Glutamatergic neuron (in vitro differentiated cells): Measurements from ENCODE around the gene C20orf204. TPM values are rescaled to one million over a fixed set of nuclear protein-coding genes. Genes with fewer than 3 reads are reported as not detected.

ENCODE experiments used
- DNase-seq: peaks from one replicate; pipeline ENCODE4 v3.0.0; 2022
- H3K27ac Mint-ChIP-seq: one replicate; pipeline ENCODE4 v1.8.0; 2020; ENCODE audit warnings: mild to moderate bottlenecking, mixed read lengths, inconsistent platforms; ENCODE audit not compliant: unreplicated experiment
- H3K27me3 Mint-ChIP-seq: one replicate; pipeline ENCODE4 v1.8.0; 2020; ENCODE audit warnings: mild to moderate bottlenecking, moderate library complexity, mixed read lengths, inconsistent platforms; ENCODE audit not compliant: unreplicated experiment
- H3K36me3 Mint-ChIP-seq: one replicate; pipeline ENCODE4 v1.8.0; 2020; ENCODE audit warnings: mild to moderate bottlenecking, mixed read lengths, inconsistent platforms; ENCODE audit not compliant: unreplicated experiment
- H3K4me1 Mint-ChIP-seq: one replicate; pipeline ENCODE4 v1.8.0; 2020; ENCODE audit warnings: mild to moderate bottlenecking, low read depth, mixed read lengths, inconsistent platforms; ENCODE audit not compliant: unreplicated experiment
- H3K4me3 Mint-ChIP-seq: one replicate; pipeline ENCODE4 v1.8.0; 2020; ENCODE audit warnings: mild to moderate bottlenecking, mixed read lengths, inconsistent platforms; ENCODE audit not compliant: unreplicated experiment
- H3K9me3 Mint-ChIP-seq: one replicate; pipeline ENCODE4 v1.8.0; 2020; ENCODE audit warnings: mild to moderate bottlenecking, moderate library complexity, mixed read lengths, inconsistent platforms; ENCODE audit not compliant: unreplicated experiment
- CTCF ChIP-seq: fragments of 200-600 bp; sonication (generic); IDR thresholded peaks from one replicate; pipeline ENCODE4 v1.5.0; 2021; ENCODE audit not compliant: partially characterized antibody, unreplicated experiment
- total RNA-seq: library from RNA; stranded (reverse); fragmentation: NEBNext Ultra II Directional; extraction: Animal tissue kit (Norgen Biotek cat#: 25700); gene quantifications from one replicate; pipeline ENCODE4 v1.2.1, GENCODE V29; 2021; ENCODE audit not compliant: unreplicated experiment

C20orf204 gene
- total RNA-seq, 1 donor from 2014 or later: 3.9 TPM

GRCh38 chr20:64029293-64030117, 6.5 kb upstream of the C20orf204 start:
- no peak for TF ChIP-seq CTCF
- no peaks in the 10 kb centered on the region for H3K36me3 Mint-ChIP-seq

GRCh38 chr20:64030371-64031134, 5.4 kb upstream of the C20orf204 start:
- H3K4me3 Mint-ChIP-seq: no peak overlapping the region
- H3K4me1 Mint-ChIP-seq: peaks cover 13% of the 10 kb centered on the region
- no peak for DNase-seq
- H3K9me3 Mint-ChIP-seq: peaks cover 10% of the 10 kb centered on the region
- H3K36me3 Mint-ChIP-seq: no peaks in the 10 kb centered on the region
- H3K27me3 Mint-ChIP-seq: peaks cover 5% of the 10 kb centered on the region
- peak overlapping the region; percentile 38 for H3K27ac Mint-ChIP-seq
- TF ChIP-seq CTCF: no peak

More at GRCh38 chr20:64029293-64030117, 6.5 kb upstream of the C20orf204 start:
- Mint-ChIP-seq H3K4me3 (no peak overlapping the region), H3K4me1 (peaks cover 8% of the 10 kb centered on the region), H3K27me3 (peaks cover 3% of the 10 kb centered on the region), H3K27ac (no peak overlapping the region), H3K9me3 (peaks cover 8% of the 10 kb centered on the region)
- no peak for DNase-seq

DNA sequence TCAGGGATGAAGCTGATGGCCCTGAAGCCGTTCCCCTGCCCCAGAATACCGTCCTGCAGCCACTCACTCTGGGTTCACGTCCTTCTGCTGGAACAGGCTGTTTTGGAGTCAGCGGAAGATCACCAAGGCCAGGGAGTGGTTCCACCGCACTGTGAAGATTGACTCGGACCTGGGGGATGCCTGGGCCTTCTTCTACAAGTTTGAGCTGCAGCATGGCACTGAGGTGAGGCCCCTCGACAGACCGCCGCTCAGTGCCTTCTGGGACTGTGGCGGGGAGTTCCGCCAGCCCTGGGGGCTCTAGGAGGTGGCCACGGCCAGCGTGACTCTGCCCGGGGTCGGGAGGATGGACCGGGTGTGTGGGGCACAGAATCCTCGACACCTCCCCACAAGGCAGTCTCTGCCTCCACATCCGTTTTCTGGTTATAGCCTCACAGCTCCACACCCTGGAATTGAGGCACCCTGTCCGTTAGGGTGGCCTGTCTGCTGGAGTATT, 4.1 kb upstream of the C20orf204 start:
- no peak for TF ChIP-seq CTCF
- H3K27me3 Mint-ChIP-seq: peaks cover 5% of the 10 kb centered on the region
- no peak overlapping the region for H3K27ac Mint-ChIP-seq
- no peak overlapping the region for H3K4me3 Mint-ChIP-seq
- DNase-seq: no peak
- H3K36me3 Mint-ChIP-seq: no peaks in the 10 kb centered on the region
- peaks cover 10% of the 10 kb centered on the region for H3K9me3 Mint-ChIP-seq
- peaks cover 20% of the 10 kb centered on the region for H3K4me1 Mint-ChIP-seq

GRCh38 chr20:64032706-64033624, 3.0 kb upstream of the C20orf204 start:
- Mint-ChIP-seq H3K4me3 (peak overlapping the region; percentile 42), H3K4me1 (peaks cover 23% of the 10 kb centered on the region), H3K27ac (peak overlapping the region; percentile 78), H3K27me3 (peaks cover 8% of the 10 kb centered on the region), H3K9me3 (peaks cover 12% of the 10 kb centered on the region), H3K36me3 (no peaks in the 10 kb centered on the region)
- TF ChIP-seq CTCF: no peak
- peak; percentile 65 for DNase-seq
